HG02981 (cell line): ENCODE results near the gene CACNA2D3.

Source experiments
- ATAC-seq: cut with Tn5 transposase; IDR thresholded peaks from one replicate; pipeline ENCODE4 v1.9.1; 2021; ENCODE audit warnings: mild to moderate bottlenecking, moderate library complexity; ENCODE audit not compliant: unreplicated experiment

The CACNA2D3 gene

GRCh38 chr3:54126551-54126950, 4.2 kb downstream of the CACNA2D3 start:
- ATAC-seq, result no peak

GRCh38 chr3:54127499-54128056, 5.2 kb downstream of the CACNA2D3 start:
- ATAC-seq, result no peak

- ATAC-seq, result no peak
These were observed 8.8 kb downstream of the CACNA2D3 start for GRCh38 chr3:54131026-54131605.

- no peak for ATAC-seq
These were observed 9.5 kb downstream of the CACNA2D3 start for GRCh38 chr3:54131890-54132289.

GRCh38 chr3:54132685-54133084, 10.3 kb downstream of the CACNA2D3 start:
- ATAC-seq, result no peak

GRCh38 chr3:54133196-54133595, 10.8 kb downstream of the CACNA2D3 start:
- no peak for ATAC-seq

- ATAC-seq, result no peak
These were observed 11.8 kb downstream of the CACNA2D3 start for GRCh38 chr3:54134155-54134554.

- ATAC-seq, result no peak
These were observed 12.4 kb downstream of the CACNA2D3 start for GRCh38 chr3:54134713-54135112.

- no peak for ATAC-seq
These were observed 15.0 kb downstream of the CACNA2D3 start for GRCh38 chr3:54137311-54137710.

GRCh38 chr3:54138937-54139547, 16.7 kb downstream of the CACNA2D3 start:
- no peak for ATAC-seq

- no peak for ATAC-seq
These were observed 17.3 kb downstream of the CACNA2D3 start for GRCh38 chr3:54139630-54140029.

- no peak for ATAC-seq
These were observed 21.9 kb downstream of the CACNA2D3 start for GRCh38 chr3:54144284-54144683.

GRCh38 chr3:54146506-54147239, 24.3 kb downstream of the CACNA2D3 start:
- no peak for ATAC-seq

- no peak for ATAC-seq
These were observed 28.6 kb downstream of the CACNA2D3 start for GRCh38 chr3:54150864-54151467.

- no peak for ATAC-seq
These were observed 31.1 kb downstream of the CACNA2D3 start for GRCh38 chr3:54153477-54153876.

- ATAC-seq, result no peak
These were observed 35.5 kb downstream of the CACNA2D3 start for GRCh38 chr3:54157860-54158259.

- no peak for ATAC-seq
These were observed 37.6 kb downstream of the CACNA2D3 start for GRCh38 chr3:54159917-54160316.

GRCh38 chr3:54163441-54163840, 41.1 kb downstream of the CACNA2D3 start:
- no peak for ATAC-seq

GRCh38 chr3:54164192-54164975, 42.0 kb downstream of the CACNA2D3 start:
- ATAC-seq, result no peak

GRCh38 chr3:54165865-54166264, 43.5 kb downstream of the CACNA2D3 start:
- ATAC-seq, result no peak

- ATAC-seq, result no peak
These were observed 45.6 kb downstream of the CACNA2D3 start for GRCh38 chr3:54167999-54168398.
